ENCODE results near the gene RTEL1. TPM values are rescaled to one million over a fixed set of nuclear protein-coding genes. Genes with fewer than 3 reads are reported as not detected.

Gene RTEL1
- total and polyA plus RNA-seq, 9 of the 15 experiments (the other 6 are each of a cell fraction or from before 2014, with no cell fraction given), result 0.36 to 61.0 (median 17.9) TPM

- TF ChIP-seq CLOCK (CRISPR knock-in tag; IDR thresholded peaks at IDR 0.05; ENCODE audit: borderline replicate concordance) (no peak), BCL6 (CRISPR knock-in tag; IDR thresholded peaks at IDR 0.05) (no peak), ZNF212 (CRISPR knock-in tag; IDR thresholded peaks at IDR 0.05) (no peak), ZBTB5 (IDR thresholded peaks at IDR 0.05) (no peak), ETV6 (IDR thresholded peaks at IDR 0.05; ENCODE audit: borderline replicate concordance in 1 of 2, low read depth in 2 of 2, low read length in 1 of 2) (no peak), ETV6 (CRISPR knock-in tag; IDR thresholded peaks at IDR 0.05; ENCODE audit: borderline replicate concordance) (0 out of 2 replicates have a peak, but pooled peaks have one; percentile 18), HDAC2 (IDR thresholded peaks at IDR 0.05) (peak; percentile 82), SFPQ (IDR thresholded peaks at IDR 0.05; ENCODE audit: low read depth, low read length) (no peak), NFRKB (IDR thresholded peaks at IDR 0.05; ENCODE audit: low read depth) (peak; percentile 84), PPARD (CRISPR knock-in tag; IDR thresholded peaks at IDR 0.05) (no peak), THAP12 (CRISPR knock-in tag; IDR thresholded peaks at IDR 0.05) (peak; percentile 75; the same call in 1 of the 2 replicates), USF1 (CRISPR knock-in tag; IDR thresholded peaks at IDR 0.05) (0 out of 2 replicates have a peak, but pooled peaks have one; percentile 1), RFX1 (IDR thresholded peaks at IDR 0.05) (no peak), ARHGAP35 (IDR thresholded peaks at IDR 0.05; ENCODE audit: partially characterized antibody) (no peak), L3MBTL2 (IDR thresholded peaks at IDR 0.05) (peak; percentile 66; the same call in 1 of the 2 replicates), XRCC3 (IDR thresholded peaks at IDR 0.05) (no peak), POLR2AphosphoS5 (IDR thresholded peaks at IDR 0.05; ENCODE audit: control insufficient read depth, insufficient read depth, low read depth, low read length) (peak; percentile 68), NCOA1 (IDR thresholded peaks at IDR 0.05; ENCODE audit: low read depth) (peak; percentile 99)
Observed at GRCh38 chr20:63657937-63658748, at the start of gene RTEL1 (continued).
